ENCODE data around the gene HAL.

GRCh38 chr12:95988506-95989275, 7.5 kb downstream of the HAL start:
- TF ChIP-seq TCF3 (IDR thresholded peaks at IDR 0.05; ENCODE audit: borderline replicate concordance, insufficient read depth, low read depth, low read length) (no peak), NBN (IDR thresholded peaks at IDR 0.05) (no peak), CHD4 (IDR thresholded peaks at IDR 0.05) (no peak), FOXM1 (IDR thresholded peaks at IDR 0.05; ENCODE audit: low read depth, low read length) (no peak), ZBTB4 (CRISPR knock-in tag; IDR thresholded peaks at IDR 0.05) (no peak), CTCF (IDR thresholded peaks at IDR 0.05 in 2 of 3, conservative IDR thresholded peaks at IDR 0.05 in 1 of 3; ENCODE audit: control insufficient read depth in 2 of 3, extremely low read depth in 1 of 3, insufficient read depth in 1 of 3, low read depth in 3 of 3, low read length in 3 of 3) (no peak), CUX1 (IDR thresholded peaks at IDR 0.05; ENCODE audit: insufficient replicate concordance, low read depth, low read length) (no peak), PBX3 (IDR thresholded peaks at IDR 0.05; ENCODE audit: insufficient replicate concordance, low read depth, low read length) (no peak), BHLHE40 (IDR thresholded peaks at IDR 0.05; ENCODE audit: borderline replicate concordance in 1 of 2, low read depth in 2 of 2, low read length in 1 of 2) (no peak), MXI1 (IDR thresholded peaks at IDR 0.05; ENCODE audit: low read depth, low read length) (no peak), POLR2A (IDR thresholded peaks at IDR 0.05; ENCODE audit: low read depth, low read length) (no peak), YY1 (IDR thresholded peaks at IDR 0.05; ENCODE audit: low read depth, low read length) (no peak), ZNF207 (IDR thresholded peaks at IDR 0.05; ENCODE audit: borderline replicate concordance) (no peak), RELB (IDR thresholded peaks at IDR 0.05; ENCODE audit: low read depth) (no peak)

Measured in GM12878 (cell line).